GM18505 (cell line): ENCODE data around the gene CARMIL1.
"Not testable (repeated sequence)": the region's sequence is repeated elsewhere in the genome, so short reads cannot be mapped to it uniquely, and the experiment has no call there.

Experiments
- ATAC-seq: cut with Tn5 transposase; IDR thresholded peaks from one replicate; pipeline ENCODE4 v1.9.1; 2021; ENCODE audit not compliant: unreplicated experiment
- POLR2A ChIP-seq: IDR thresholded peaks from 4 replicates; pipeline ENCODE4 v1.6.1; 2011; ENCODE audit warnings: borderline replicate concordance; ENCODE audit not compliant: insufficient read depth, insufficient read length; ENCODE audit errors: extremely low read depth

Gene CARMIL1

GRCh38 chr6:25442898-25443297, 163.7 kb downstream of the CARMIL1 start:
- ATAC-seq: no peak
- no peak for TF ChIP-seq POLR2A

DNA sequence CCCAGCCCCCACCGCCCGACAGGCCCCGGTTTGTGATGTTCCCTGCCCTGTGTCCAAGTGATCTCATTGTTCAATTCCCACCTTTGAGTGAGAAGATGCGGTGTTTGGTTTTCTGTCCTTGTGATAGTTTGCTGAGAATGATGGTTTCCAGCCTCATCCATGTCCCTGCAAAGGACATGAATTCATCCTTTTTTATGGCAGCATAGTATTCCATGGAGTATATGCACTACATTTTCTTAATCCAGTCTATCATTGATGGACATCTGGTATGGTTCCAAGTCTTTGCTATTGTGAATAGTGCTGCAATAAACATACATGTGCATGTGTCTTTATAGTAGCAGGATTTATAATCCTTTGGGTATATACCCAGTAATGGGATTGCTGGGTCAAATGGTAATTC, 165.3 kb downstream of the CARMIL1 start:
- ATAC-seq: not testable (repeated sequence)

- TF ChIP-seq POLR2A: no peak
- no peak for ATAC-seq
Observed at GRCh38 chr6:25446830-25447569, 167.8 kb downstream of the CARMIL1 start.

DNA sequence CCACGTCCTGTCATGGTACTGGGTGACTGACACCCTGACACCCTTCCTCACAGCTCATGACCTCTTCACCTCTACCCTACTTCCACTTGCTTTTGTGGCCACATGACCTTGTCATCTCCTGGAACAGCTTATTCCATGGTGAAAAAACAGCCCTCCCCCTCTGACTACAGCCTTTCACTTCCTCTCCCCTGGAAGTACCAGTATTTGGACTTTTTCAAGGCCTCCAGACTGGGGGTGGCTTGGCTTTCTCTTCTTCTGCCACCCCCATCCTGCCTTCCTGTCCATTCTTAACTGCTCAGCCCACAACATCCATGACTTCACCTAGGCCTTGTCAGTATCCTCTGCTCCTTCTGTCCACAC, 168.4 kb downstream of the CARMIL1 start:
- no peak for ATAC-seq
- no peak for TF ChIP-seq POLR2A

- TF ChIP-seq POLR2A: no peak
- ATAC-seq: no peak
Observed at GRCh38 chr6:25448965-25449538, 169.9 kb downstream of the CARMIL1 start.

DNA sequence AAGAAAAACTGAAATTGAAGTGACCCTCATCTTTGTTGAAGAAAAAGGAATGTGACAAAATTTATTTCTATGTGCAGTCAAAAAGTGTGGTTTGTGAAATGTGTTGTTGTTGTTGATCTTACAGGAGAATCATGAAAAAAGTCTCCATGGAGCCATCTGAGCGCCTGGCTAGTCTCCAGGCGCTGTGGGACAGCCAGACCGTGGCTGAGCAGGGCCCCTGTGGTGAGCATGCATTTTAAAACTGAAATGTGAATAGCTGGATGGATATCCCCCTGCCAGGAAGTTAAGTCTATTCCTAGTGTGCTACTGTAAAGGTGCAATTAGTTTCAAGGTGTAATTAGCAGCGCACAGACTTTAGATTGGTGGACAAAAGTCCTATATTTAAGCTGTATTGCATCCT, 170.6 kb downstream of the CARMIL1 start:
- ATAC-seq: no peak
- TF ChIP-seq POLR2A: no peak

DNA sequence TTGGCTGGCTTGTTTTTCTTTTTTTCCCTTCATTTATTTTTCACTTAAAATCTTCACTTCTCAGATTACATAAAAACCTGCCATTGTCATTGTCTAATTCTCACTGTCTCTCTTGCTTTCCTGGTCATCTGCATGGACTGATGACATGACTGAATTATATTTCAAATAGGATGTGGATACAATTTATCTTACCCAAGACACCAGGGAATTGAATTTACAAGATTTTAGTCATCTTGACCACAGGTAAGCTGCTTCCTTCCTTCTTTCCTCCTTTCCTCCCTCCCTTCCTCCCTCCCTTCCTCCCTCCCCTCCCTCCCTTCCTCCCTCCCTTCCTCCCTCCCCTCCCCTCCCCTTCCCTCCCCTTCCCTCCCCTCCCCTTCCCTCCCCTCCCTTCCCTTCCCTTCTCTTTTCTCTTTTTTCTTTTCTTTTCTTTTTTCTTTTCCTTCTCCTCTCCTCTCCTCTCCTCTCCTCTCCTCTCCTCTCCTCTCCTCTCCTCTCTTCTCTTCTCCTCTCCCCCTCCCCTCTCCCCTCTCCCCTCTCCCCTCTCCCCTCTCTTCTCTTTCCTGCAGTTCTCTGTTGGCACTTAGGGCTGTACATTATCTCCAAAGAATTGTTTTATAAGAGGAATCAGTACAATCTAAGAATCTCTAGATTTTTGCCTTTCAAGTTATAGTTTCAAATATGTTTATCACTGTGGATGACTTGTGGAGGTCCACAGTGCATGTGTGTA, 171.5 kb downstream of the CARMIL1 start:
- no peak for TF ChIP-seq POLR2A
- no peak for ATAC-seq

DNA sequence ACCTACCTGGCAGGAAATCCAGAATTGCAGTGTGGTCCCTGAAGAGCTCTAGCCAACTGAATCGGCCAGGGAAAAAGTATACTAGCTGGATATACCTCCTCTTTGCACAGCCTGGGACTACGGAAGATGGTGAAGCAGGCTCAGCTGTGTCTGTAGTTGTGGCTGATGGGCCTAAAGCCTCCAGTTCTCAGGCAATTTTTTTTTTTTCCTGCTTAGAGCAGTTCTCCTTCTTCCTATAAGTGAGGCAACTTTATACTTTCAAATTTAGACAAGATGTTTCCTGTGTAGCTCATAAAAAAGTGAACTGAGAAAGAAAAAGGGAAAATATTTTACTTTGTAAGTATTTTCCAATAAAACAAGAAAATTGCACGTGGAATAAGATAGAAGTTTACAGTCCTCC, 172.9 kb downstream of the CARMIL1 start:
- no peak for ATAC-seq
- TF ChIP-seq POLR2A: no peak

- no peak for ATAC-seq
Observed at GRCh38 chr6:25453288-25453687, 174.1 kb downstream of the CARMIL1 start.

DNA sequence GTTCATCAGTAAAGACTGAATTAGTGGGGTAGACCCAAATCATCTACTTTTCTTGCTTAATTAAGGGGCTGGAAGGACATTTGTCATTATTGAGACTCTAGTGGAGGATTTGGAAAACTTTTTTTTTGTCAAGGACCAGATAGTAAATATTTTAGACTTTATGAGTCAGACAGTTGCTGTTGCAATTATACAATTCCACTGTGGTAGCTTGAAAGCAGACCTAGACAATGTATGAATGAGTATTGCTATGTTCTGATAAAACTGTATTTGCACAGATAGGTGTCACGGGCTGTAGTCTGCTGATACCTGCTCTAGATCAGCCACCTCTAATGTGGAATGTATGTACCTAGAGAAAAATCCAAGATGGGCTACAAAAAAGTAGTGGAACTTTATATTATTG, 175.0 kb downstream of the CARMIL1 start:
- TF ChIP-seq POLR2A: no peak
- ATAC-seq: no peak

More at GRCh38 chr6:25453288-25453687, 174.1 kb downstream of the CARMIL1 start:
- no peak for TF ChIP-seq POLR2A

- no peak for ATAC-seq
- TF ChIP-seq POLR2A: no peak
Observed at GRCh38 chr6:25456249-25457040, 177.3 kb downstream of the CARMIL1 start.

DNA sequence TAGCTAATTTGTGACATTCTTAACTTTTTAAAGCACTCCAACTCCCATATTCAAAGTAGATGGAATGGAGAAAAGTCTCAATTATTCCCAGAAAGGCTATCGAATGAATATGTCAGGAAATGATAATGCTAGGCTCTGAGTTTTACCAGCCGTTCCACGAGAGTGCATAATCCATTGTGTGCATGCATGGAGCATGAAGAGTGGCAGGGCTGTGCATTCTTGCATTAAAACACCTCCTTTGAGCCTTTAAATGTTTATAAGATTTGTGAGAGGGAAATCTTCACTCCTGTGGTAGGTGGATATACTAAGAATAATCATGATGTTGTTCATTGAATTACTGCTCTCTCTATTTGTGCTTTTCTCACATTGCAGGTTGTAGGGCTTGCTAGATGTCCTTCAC, 178.3 kb downstream of the CARMIL1 start:
- no peak for TF ChIP-seq POLR2A

DNA sequence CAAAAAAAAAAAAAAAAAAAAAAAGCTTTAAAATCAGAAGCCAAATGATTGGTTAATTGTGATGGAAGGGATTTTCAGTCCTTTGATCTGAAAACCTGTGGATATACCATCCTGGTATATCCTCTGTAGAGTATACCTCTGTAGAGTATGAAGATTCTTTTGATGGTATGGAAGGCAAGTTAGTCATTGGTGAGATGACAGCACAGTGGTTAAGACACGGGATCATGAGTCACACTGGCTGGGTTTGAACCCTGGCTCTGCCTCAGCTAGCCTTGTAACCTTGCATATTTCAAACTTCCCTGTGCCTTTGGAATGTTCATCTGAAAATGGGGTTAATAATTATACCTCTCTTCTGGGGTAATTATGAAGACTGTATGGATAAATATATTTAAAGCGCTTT, 179.3 kb downstream of the CARMIL1 start:
- TF ChIP-seq POLR2A: no peak
- ATAC-seq: no peak

More for the DNA sequence above, 178.3 kb downstream of the CARMIL1 start:
- no peak for ATAC-seq
